H1 (cell line): Measurements from ENCODE around the gene MYO5B. TPM values are rescaled to one million over a fixed set of nuclear protein-coding genes. Genes with fewer than 3 reads are reported as not detected.

Source experiments
- BACH1 ChIP-seq: IDR thresholded peaks from 2 replicates; pipeline ENCODE4 v1.6.1; 2012; ENCODE audit warnings: low read length, improper control_type of control experiment
- CHD1 ChIP-seq: IDR thresholded peaks from 2 replicates; pipeline ENCODE4 v1.6.1; 2012; ENCODE audit warnings: low read depth, low read length, improper control_type of control experiment
- CHD7 ChIP-seq: fragments of 300-600 bp; sonication (generic); IDR thresholded peaks from 2 replicates; pipeline ENCODE4 v1.7.1; 2012; ENCODE audit warnings: low read length, moderate library complexity, mild to moderate bottlenecking, inconsistent platforms; ENCODE audit not compliant: insufficient replicate concordance
- HDAC2 ChIP-seq, 2 experiments: fragments of 300-600 bp in 1 of 2; sonication (generic) in 1 of 2; IDR thresholded peaks; 2 replicates each; pipeline ENCODE4 v1.6.1; 2011 to 2012; ENCODE audit warnings: low read depth in 2 of 2, low read length in 2 of 2, mild to moderate bottlenecking in 2 of 2, moderate library complexity in 2 of 2, borderline replicate concordance in 1 of 2, inconsistent platforms in 1 of 2
- polyA plus RNA-seq, 7 experiments: library from polyadenylated mRNA; depleted of rRNA in 3 of 7; stranded (reverse) in 5 of 7; unstranded in 2 of 7; fragments of >200 nt in 5 of 7; fragments of 200-250 nt in 2 of 7; gene quantifications; 1 replicate in 5 of 7; 2 replicates in 1 of 7; 4 replicates in 1 of 7; pipeline versions ENCODE4 v1.2.1 to v1.2.3, GENCODE V29; 2011 to 2013; ENCODE audit warnings: missing spikeins in 2 of 7, mixed read lengths in 2 of 7
- total RNA-seq: library from RNA; stranded (reverse); fragmentation: NEBNext Ultra II Directional; extraction: Animal tissue kit (Norgen Biotek cat#: 25700); gene quantifications from 2 replicates; pipeline ENCODE4 v1.2.1, GENCODE V29; 2021

MYO5B gene
- total and polyA plus RNA-seq, 2 of the 8 experiments (the other 6 are each of a cell fraction or from before 2014, with no cell fraction given) = 6.4 to 7.7 TPM

GRCh38 chr18:49999128-49999527 is 195.8 kb downstream of the MYO5B start (continued):
- TF ChIP-seq CHD1 = no peak
- no peak for TF ChIP-seq BACH1
- TF ChIP-seq HDAC2 (IDR thresholded peaks at IDR 0.05; ENCODE audit: borderline replicate concordance in 1 of 2, low read depth in 2 of 2, low read length in 2 of 2) = no peak
- TF ChIP-seq CHD7 = no peak
